ENCODE results near the gene RALGPS1.

RALGPS1 gene

GRCh38 chr9:127222388-127223095, 308.0 kb downstream of the RALGPS1 start:
- no peak for TF ChIP-seq ZFX (IDR thresholded peaks at IDR 0.05)
- TF ChIP-seq CTCF (conservative IDR thresholded peaks at IDR 0.05): no peak
- H3K27ac ChIP-seq: no peak overlapping the region

- no peak overlapping the region for H3K27ac ChIP-seq
- TF ChIP-seq CTCF (conservative IDR thresholded peaks at IDR 0.05): no peak
Measured at GRCh38 chr9:127223266-127223665, 308.7 kb downstream of the RALGPS1 start.

- H3K27ac ChIP-seq: no peak overlapping the region
- TF ChIP-seq ZFX (IDR thresholded peaks at IDR 0.05) (no peak), CTCF (conservative IDR thresholded peaks at IDR 0.05) (no peak)
Measured at GRCh38 chr9:127223810-127224177, 309.2 kb downstream of the RALGPS1 start.

- H3K27ac ChIP-seq: peak overlapping the region; percentile 32; the same call in 1 of the 2 replicates
- peak; percentile 26 for TF ChIP-seq CTCF (conservative IDR thresholded peaks at IDR 0.05)
- TF ChIP-seq ZFX (IDR thresholded peaks at IDR 0.05): no peak
Measured at GRCh38 chr9:127224178-127224882, 309.7 kb downstream of the RALGPS1 start.

- H3K27ac ChIP-seq: peak overlapping the region; percentile 71
- TF ChIP-seq ZFX (IDR thresholded peaks at IDR 0.05): peak; percentile 67
- TF ChIP-seq CTCF (conservative IDR thresholded peaks at IDR 0.05): peak; percentile 6; the same call in 1 of the 2 replicates
Measured at GRCh38 chr9:127224883-127225739, 310.5 kb downstream of the RALGPS1 start.

GRCh38 chr9:127225801-127226625, 311.4 kb downstream of the RALGPS1 start:
- TF ChIP-seq ZFX (IDR thresholded peaks at IDR 0.05): no peak
- TF ChIP-seq CTCF (conservative IDR thresholded peaks at IDR 0.05): no peak
- H3K27ac ChIP-seq: peak overlapping the region; percentile 71
